ENCODE results near the gene MRTO4.
"Not testable (repeated sequence)": the region's sequence is repeated elsewhere in the genome, so short reads cannot be mapped to it uniquely, and the experiment has no call there.

Gene MRTO4

DNA sequence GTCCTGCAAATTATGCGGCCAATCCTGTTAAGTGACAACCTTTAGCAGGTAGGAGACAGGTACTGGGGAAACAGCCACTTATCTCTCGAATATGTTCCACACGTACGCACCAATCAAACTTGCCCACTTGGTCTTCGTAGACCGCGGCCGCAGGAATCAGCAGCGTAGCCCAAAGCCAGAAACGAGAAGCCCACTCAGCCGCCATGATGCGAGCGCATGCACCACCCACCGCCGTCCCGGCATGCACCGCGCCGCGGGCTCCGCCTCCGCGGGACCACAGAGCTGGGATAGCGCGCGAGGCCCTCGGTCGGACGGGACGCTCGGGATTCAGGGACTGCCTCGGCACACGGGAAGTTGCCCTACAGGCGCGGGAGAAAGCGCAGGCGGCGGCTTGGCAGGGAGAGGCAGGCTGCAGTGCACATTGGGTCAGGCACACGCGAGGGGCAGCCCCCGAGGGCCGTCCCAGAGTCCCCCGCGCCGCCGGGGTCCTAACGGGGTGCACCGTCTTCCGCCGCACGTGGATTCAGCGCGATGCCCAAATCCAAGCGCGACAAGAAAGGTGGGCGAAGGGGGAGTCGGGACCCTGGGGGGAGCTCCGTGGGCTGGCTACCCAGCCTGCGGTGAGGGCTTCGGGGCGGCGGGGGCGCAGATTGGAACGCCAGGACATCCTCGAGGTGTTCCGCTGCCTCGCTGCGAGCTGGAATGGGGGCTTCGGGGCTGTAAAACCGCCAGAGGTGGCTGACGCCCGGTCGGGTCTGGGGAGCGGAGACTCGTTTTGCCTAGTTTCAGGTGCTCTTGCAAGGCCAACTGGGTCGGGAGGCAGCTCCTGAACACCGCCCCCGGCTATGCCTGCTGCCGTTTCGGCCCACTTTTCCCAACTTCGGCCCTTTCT, at the start of gene MRTO4, which contains the start of gene EMC1:
TSS of gene MRTO4 (plus strand) at position 501 of the 892 bp plus-strand sequence. CDS start at position 532, 31 bp downstream.
TSS of gene EMC1 (minus strand) at position 220 of the 892 bp plus-strand sequence. CDS start at position 205, 15 bp downstream.
- DNase-seq (ENCODE audit: low read depth) = peak; percentile 87

DNA sequence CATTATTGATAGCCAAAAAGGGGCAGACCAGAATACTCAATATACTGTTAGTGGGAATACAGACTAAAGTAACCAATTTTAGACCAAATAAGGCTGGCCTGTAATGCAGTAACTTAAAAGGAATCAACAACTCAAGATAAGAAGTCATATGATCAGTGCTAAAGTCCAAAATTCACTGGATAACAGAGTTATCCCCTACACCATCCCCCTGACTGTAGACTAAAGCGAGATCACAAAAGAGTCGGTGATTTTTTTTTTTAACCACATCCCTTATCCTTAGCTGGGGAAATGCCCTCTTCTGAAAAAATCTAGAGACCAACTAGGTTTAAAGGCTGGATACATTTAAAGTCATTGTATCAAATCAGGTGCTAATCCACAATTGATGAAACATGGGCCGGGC, 49.2 kb upstream of the MRTO4 start:
- no peak for DNase-seq (ENCODE audit: low read depth)

DNA sequence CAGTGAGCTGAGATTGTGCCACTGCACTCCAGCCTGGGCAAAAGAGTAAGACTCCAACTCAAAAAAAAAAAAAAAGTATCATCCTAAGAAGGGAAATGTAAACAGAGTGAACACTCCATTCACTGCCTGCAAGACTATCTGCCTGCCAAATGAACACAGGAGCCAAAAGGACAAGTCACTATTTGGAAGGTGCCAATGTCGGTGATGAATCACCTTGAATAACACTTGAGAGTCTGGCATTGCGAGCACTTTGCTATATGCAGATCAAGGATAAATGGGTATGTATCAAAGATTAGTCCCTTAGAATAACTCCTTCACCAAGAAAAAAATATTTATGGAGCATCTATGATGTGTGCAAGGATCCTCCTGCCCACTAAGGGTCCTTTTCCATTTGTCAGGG, 48.2 kb upstream of the MRTO4 start:
- no peak for DNase-seq (ENCODE audit: low read depth)

DNA sequence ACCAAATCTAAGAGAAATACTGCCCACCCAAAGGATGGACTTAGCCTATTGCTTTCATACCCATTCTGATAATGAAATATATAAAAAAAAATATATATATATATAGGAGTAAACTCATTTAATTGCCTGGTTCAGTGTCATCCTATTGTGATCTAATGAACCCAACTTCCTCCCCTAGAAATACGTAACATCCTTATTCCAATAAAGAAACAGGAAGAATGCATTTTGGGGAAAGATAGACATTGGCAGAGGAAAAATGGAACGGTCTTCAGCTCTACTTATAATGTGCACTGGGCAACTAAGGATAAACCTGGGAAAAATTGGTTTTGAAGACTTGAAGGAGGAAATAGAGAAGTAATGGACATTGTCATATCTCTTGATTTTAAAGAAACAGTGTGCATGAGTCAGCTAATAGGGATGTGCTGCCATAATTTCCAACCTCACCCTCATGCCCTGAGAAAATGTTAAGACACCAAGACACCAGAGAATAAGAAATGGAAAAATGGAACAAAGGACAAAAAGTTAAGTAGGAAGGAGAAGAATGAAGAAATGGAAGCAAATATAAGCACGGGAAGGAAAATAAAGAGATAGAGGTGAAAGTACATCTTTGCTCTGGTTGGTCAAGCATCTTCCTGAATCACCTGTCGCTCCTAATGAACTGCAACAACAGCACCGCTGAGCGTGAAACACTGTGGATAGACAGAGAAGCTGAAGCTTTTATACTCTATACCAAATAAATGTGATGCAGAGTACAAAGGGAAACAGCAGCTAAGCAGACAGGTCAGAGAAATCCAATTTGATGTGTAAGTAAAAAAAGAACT, 46.9 kb upstream of the MRTO4 start:
- no peak for DNase-seq (ENCODE audit: low read depth)

DNA sequence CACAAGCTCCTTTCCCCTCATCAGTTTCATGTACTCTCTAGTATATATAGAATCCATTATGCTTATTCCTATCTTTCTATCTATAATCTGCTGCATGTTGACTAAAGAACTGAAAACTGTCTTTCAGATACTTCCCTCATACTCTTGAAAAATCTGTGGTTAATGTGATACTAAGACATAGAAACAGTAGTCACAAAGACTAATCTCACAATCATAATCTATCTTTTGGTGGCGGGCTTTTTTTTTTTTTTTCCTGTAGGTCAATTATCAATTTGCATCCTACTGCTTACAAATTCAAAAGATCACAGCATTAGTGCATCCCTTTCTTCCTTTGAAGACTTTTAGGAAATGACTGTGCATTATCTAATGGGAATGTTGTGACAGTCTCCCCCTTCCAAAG, 46.2 kb upstream of the MRTO4 start:
- no peak for DNase-seq (ENCODE audit: low read depth)

DNA sequence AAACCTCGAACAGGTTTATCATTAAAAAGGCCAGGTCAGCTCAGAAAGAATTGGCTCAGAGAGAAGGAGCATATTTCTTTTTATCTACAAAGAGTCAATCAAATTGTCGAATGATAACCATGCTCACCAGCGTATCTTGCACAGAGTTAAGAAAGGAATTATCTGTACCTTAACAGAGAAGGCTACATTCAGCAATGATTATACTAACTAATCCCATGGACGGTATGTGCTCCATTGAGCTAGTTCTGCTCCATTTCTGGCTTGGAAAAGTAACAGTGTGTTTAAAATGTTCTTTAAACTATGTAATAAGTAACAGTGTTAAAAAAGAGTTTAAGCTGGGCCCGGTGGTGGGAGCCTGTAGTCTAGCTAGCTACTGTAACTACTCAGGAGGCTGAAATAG, 45.8 kb upstream of the MRTO4 start:
- no peak for DNase-seq (ENCODE audit: low read depth)

DNA sequence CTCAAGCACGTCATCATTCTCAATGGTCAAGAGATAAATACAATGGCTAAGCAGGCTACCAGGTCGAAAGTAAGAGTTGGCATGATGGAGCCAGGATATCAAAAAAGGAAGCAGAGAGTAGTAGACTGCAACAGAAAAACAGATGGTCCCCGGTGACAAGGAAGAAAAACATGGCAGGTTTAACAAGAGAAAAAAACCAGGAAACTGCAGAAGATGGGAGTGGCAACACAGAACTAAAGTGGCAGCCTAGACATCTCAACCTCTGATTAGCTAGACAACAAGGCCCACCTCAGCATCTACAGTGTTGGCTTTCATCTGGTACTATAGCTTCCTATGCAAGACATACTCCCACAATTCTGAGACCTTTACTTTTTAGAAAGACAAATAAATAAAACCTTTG, 44.7 kb upstream of the MRTO4 start:
- no peak for DNase-seq (ENCODE audit: low read depth)

DNA sequence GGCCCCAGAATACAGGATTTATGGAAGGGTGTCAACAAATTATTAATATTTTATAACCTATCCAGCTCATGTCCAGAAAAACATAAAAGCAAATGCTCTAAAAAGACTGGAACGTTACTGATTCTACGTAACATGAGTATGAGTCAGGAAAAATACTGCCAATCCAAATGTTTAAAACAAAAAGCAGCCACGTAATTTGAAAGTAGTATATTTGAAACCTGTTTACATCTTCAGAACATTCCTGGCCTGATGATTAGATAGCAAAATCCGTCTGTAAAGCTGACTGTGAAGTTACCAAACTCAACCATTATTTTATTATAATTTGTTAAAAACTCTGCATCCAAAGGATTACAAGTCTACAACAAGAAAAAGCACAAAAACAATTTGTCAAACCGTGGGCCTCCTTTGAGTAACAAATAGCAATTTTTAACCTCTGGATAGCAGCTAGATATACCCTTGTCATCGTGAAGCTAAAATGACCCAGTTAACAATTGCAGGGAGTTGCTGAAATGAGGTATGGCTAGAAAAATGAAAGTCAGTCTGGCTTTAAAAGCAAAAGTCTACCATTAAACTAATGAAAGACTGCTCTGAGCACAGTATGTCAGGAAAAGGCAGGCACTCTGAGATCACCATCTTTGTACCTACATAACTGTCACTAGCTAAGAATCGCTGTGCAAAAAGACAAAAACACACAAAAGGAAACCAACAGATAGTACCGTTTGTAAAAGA, 42.7 kb upstream of the MRTO4 start:
- DNase-seq (ENCODE audit: low read depth) = no peak

DNA sequence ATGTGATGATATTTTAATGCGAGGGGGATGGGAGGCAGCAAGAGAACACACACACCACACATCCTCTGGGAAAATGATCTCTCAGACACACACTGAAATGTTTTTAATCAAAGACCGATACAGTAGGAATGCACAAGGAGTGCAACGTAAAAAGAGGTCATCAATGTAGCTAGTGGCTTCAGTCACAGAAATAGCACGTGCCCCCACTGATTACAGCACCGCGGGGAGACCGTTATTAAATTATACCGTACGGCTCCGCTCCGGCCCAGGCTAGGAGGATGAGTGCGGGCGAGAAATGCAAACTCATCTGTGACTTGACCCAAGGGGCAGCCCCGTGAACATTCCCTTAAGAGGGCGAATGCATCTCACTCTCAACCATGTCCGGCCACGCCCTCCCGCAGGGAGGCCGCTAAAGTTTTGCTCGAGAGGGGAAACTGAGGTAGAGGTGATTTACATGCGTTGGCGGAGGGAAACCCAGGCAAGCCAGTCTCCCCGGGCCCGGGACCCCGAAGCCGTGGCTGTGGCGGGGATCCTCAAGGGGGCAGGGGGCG, 42.1 kb upstream of the MRTO4 start:
- peak; percentile 13 for DNase-seq (ENCODE audit: low read depth)

DNA sequence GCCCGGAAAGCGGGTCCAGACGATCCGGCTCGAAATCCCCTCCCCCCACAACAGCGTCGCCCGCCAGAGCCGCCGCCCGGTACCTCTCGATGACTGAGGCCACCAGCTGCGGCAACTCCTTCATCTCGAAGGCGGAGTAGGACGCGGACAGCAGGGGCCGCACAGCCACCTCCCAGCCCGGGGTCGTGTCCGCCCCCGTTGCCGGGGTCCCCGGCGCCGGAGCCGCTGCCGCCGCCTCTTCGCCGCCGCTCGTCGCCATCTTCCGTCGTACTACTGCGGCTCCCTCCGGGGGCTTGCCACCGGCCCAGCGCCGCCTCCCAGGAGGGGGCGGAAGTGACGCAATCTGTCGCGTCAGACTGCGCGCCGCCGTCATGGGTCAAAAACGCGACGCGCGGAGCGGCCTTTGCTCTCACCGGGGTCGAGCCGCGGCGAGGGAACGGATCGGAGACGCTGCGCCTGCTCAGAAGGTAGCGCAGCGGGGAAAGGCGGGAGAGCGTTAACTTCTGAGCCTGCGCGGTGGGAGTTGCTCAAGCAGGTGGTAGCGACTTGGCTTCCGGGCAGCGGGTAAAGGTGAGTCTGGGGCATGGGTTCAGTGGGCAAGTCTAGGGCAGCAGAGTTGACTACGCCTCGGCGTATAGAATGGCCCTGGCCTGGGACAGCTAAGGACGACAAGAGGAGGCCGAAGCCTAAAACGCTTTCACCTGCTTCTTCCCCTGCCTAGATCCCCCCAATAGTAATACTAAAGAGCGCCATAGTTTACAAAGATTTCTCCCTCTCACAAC, 41.4 kb upstream of the MRTO4 start, which contains the start of gene UBR4:
TSS of gene UBR4 (minus strand) at position 277 of the 782 bp plus-strand sequence. CDS start at position 259, 18 bp downstream.
- peak; percentile 95 for DNase-seq (ENCODE audit: low read depth)

DNA sequence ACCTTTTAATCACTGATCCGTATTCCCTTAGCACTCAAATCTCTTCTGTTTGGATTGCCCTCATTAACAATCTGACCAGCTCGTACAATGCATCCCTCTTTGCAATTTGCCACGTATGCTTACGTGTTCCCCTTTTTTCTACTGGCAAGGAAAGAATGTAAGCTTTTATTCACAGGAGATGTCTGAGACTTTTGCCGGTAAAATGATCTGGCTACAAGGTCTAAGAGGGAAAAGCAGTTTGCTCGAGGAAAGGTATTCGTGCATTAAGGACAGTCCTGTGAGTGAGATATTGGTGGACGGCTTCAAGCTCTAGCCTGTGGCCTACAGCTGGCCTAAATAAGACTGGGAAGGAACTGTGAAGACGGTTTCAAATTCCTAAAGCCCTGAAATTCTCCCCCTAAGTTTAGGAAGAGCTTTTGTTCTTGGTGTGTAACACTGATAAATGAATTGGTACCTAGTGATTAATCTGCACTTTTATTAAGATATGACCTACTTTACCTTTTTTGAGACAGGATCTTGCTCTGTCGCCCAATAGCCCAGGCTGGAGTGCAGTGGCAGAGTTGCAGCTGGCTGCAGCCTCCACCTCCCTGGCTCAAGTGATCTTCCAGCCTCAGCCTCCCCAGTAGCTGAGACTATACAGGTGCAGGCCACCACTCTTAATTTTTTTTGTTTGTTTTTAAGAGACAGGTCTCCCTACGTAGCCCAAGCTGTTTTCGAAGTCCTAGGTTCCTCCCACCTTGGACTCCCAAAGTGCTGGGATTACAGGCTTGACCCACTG, 40.6 kb upstream of the MRTO4 start:
- no peak for DNase-seq (ENCODE audit: low read depth)

DNA sequence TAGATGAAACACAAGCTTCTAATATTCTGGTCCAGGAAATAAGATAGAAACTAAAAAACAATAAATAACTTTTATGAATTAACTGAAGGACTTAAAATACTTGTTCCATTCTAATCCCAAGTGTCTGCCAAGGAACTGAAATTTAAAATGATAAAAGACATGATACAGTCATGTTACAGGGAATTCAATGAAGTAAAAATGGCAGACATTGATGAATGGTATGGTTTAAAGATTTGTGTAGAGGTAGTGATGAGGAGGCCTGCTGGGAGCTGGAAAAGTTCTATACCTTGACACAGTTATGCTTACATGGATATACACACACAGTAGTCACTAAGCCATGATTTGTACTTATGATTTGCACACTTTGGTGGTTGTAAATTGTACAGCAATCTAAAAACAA, 39.4 kb upstream of the MRTO4 start:
- DNase-seq (ENCODE audit: low read depth) = no peak

DNA sequence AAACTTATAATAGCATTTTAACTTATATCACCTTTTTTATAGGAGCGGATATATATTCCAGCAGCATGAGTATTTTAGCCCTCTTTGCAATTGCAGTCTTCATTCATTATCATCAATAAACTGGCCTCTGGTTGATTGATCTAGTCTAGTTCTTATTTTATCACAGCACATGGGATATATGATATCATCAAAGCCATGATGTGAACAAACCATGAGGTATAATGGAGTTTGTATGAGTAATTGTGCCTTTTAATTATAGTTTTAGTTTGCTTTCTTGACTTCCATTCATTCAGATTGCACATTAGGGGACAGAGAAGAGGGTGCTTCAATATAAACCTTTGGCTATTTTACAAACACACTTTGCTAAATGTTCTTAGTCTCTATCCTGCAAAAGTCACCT, 38.0 kb upstream of the MRTO4 start:
- no peak for DNase-seq (ENCODE audit: low read depth)

DNA sequence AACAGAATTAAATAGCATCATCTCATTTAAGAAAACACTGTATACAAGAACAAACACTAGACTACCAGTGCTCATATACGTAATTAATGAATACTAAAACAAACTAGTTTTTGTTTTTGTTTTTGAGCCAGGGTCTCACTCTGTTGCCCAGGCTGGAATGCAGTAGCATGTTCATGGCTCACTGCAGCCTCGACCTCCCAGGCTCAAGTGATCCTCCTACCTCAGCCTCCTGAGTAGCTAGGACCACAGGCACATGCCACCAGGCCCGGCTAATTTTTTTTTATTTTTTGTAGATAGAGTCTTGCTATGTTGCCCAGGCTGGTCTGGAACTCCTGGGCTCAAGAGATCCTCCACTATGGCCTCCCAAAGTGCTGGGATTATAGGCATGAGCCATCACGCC, 35.0 kb upstream of the MRTO4 start:
- not testable (repeated sequence) for DNase-seq (ENCODE audit: low read depth)

DNA sequence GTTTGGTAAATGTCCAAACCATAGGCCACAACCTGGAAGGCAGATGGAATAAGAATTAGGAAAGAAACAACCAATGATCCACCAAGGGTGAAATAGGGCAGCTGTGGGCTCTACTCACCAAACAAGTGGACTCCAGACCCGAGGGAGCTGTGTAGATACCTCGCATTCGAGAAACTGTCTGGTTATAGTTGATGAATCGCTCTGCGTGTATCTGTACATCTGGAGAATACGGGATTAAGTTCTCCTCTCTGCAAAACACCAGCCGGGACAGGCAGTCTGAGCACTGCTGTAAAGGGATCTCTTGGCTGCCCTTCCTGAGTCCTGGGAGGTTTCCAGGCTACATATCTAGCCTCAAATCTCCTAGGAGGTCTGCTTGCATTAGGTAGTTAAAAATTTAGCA, 32.2 kb upstream of the MRTO4 start:
- no peak for DNase-seq (ENCODE audit: low read depth)

DNA sequence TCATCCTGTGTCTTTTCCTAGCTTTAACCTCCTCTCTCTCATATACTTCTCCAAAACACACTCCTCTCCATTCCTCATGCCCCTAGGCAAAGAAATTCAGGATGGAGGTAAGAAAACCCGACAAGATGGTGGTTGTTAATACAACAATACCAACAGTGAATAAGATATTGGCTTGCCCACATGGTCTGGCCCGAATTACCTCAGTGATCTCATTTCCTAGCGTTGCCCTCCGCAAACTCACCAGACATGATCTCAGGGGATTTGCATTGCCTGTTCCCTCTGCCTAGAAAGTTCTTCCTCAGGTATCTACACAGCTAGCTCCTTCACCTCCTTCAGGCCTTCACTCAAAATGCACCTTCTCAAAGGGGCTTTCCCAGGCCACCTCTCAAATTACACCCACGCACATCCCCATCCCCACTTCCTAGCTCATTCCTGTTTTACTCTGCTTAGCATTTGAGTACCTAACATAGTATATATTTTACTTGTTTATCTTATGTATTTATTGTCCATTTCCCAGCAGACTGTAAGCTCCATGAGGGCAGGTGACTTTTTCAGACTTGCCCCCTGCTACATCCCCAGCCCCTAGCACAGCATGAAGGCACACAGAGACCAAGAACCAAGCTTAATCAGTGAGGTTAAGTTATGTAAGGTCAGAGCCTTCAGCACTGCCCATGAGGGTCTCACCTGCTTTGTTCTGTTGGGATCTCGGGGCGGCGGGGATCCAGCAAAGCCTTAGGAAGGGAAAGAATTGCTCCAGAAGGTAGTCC, 31.3 kb upstream of the MRTO4 start:
- DNase-seq (ENCODE audit: low read depth) = no peak

DNA sequence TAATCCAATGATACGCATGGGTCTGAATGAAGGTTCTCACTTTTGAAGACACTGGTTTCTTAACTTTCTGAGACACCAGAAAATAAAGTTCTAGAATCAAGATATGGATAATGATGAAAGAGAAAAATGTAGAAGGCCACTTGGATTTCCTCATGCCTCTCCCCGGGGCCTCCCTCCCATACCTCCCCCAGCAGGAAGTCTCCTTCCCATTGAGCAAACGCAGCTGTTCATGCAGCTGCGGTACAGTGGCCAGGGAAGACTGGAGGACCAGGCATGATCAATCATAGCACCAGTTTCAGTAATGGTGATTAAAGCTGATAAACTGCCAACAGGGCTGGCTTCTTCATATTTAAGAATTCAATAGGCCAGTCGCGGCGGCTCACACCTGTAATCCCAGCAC, 30.6 kb upstream of the MRTO4 start:
- DNase-seq (ENCODE audit: low read depth) = no peak

DNA sequence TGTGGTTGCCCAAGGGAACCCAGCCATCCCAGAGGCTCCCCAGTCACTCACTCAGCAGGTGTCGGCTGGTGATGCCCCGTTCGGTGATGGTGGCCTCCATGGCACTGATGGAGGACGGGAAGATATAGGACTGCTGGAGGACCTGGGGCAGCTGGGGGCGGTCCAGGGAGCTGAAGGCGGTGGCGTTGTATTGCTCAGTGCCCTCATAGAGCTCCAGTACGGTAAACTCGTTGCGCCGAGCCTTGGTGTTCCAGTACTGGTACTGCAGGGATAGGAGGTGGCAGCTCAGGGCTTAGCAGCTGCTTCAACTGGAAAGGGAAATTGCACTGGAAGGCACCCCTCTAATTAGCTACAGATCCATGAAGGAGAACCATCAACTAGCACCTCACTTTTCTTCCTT, 29.0 kb upstream of the MRTO4 start:
- no peak for DNase-seq (ENCODE audit: low read depth)

DNA sequence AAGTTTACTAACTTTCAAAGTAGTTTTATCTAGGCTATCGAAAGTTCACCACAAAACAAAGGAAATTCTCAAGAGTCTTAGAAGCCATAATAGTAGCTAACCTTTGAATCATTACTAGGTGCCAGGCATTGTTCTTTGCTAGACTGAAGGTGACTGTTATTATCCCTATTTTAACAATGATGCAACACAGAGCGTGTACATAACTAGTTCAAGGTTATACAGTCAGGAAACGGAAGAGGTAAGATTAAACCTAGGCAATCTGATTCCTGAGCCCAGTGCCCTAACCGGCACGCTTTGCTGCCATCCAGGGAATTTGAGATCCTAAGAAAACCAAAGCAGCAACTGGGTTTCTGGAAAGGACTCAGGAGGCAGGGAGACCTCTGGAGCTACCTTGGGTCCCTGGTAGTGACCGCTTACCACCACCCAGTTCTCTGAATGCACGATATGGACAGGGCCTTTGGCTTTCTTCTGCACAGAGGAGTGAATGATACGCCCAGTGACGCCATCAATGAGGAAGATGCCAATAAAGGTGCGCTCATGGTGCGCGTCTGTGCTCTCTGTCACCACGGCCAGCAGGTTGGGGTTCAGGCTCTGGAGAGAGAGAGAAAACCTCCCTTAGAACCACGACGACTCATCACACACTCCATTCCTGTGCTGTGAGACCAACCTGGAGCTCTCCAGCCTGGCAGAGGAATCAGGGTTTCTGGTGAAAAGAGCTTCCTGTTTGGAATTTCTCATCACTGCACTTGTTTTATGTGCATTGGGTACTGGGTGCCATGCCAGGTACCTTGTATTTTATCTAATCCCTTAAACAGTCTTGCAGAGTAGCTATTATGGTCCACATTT, 28.4 kb upstream of the MRTO4 start:
- no peak for DNase-seq (ENCODE audit: low read depth)

All from activated gamma-delta T cell treated with anti-CD3 and anti-CD28 coated beads, Interleukin-2, amount 50 U/mL, for 16 hours (primary cell).